Inferior parietal cortex (tissue), 1 donor: ENCODE measurements around the gene FGF2.

Experiments
- DNase-seq: peaks from one replicate; pipeline ENCODE4 v3.0.0-alpha.2; 2016; ENCODE audit errors: extremely low spot score

Gene FGF2

GRCh38 chr4:122890147-122890795, 63.6 kb downstream of the FGF2 start:
- no peak for DNase-seq

GRCh38 chr4:122894827-122895226, 68.2 kb downstream of the FGF2 start:
- DNase-seq, result no peak

- DNase-seq, result no peak
Observed at GRCh38 chr4:122895336-122895995, 68.8 kb downstream of the FGF2 start.

GRCh38 chr4:122896270-122896669, 69.6 kb downstream of the FGF2 start:
- no peak for DNase-seq

- no peak for DNase-seq
Observed at GRCh38 chr4:122898370-122899150, 71.9 kb downstream of the FGF2 start.

GRCh38 chr4:122899682-122900081, 73.1 kb downstream of the FGF2 start:
- no peak for DNase-seq

GRCh38 chr4:122900314-122900713, 73.7 kb downstream of the FGF2 start:
- DNase-seq, result no peak

GRCh38 chr4:122901247-122902010, 74.8 kb downstream of the FGF2 start:
- DNase-seq, result no peak

GRCh38 chr4:122903766-122904288, 77.2 kb downstream of the FGF2 start:
- DNase-seq, result no peak

- DNase-seq, result no peak
Observed at GRCh38 chr4:122906859-122907305, 80.3 kb downstream of the FGF2 start.

- DNase-seq, result no peak
Observed at GRCh38 chr4:122908223-122908622, 81.6 kb downstream of the FGF2 start.

GRCh38 chr4:122909683-122910082, 83.1 kb downstream of the FGF2 start:
- DNase-seq, result no peak

GRCh38 chr4:122911588-122911987, 85.0 kb downstream of the FGF2 start:
- no peak for DNase-seq

- no peak for DNase-seq
Observed at GRCh38 chr4:122912810-122913575, 86.4 kb downstream of the FGF2 start.

- DNase-seq, result no peak
Observed at GRCh38 chr4:122914292-122914904, 87.8 kb downstream of the FGF2 start.

GRCh38 chr4:122914938-122915337, 88.3 kb downstream of the FGF2 start:
- no peak for DNase-seq

- DNase-seq, result no peak
Observed at GRCh38 chr4:122917731-122918130, 91.1 kb downstream of the FGF2 start.

- DNase-seq, result no peak
Observed at GRCh38 chr4:122920473-122920872, 93.8 kb downstream of the FGF2 start.

GRCh38 chr4:122921300-122921699, 94.7 kb downstream of the FGF2 start:
- no peak for DNase-seq
